Stimulated activated naive B cell treated with anti-CD40 and anti-IgM and Interleukin-4, amounts not matched to agents 10 μg/mL and 1 μg/mL and 100 μg/mL, for 72 hours (primary cell): Measurements from ENCODE around the gene ING4.
"Not testable (repeated sequence)": the region's sequence is repeated elsewhere in the genome, so short reads cannot be mapped to it uniquely, and the experiment has no call there.

Experiments used
- ATAC-seq, 2 donors: fragments of 150-1000 bp; cut with Tn5 transposase; replicated peaks; 2 replicates each; pipeline ENCODE4 v1.10.0; 2021; ENCODE audit warnings: moderate library complexity in 1 of 2
- DNase-seq: peaks from one replicate; pipeline ENCODE4 v3.0.0; 2021
- H3K27ac Mint-ChIP-seq: one replicate; pipeline ENCODE4 v1.8.0; 2022; ENCODE audit warnings: mild to moderate bottlenecking, mixed read lengths
- H3K27me3 Mint-ChIP-seq, 2 donors: one replicate each; pipeline ENCODE4 v1.8.0; 2022; ENCODE audit warnings: mixed read lengths in 2 of 2
- H3K36me3 Mint-ChIP-seq, 2 donors: one replicate each; pipeline ENCODE4 v1.8.0; 2022; ENCODE audit warnings: mixed read lengths in 2 of 2, mild to moderate bottlenecking in 1 of 2
- H3K4me1 Mint-ChIP-seq, 2 donors: one replicate each; pipeline ENCODE4 v1.8.0; 2022; ENCODE audit warnings: mixed read lengths in 2 of 2, mild to moderate bottlenecking in 1 of 2
- H3K4me3 Mint-ChIP-seq, 2 donors: one replicate each; pipeline ENCODE4 v1.8.0; 2022; ENCODE audit warnings: mild to moderate bottlenecking in 2 of 2, mixed read lengths in 2 of 2, moderate library complexity in 1 of 2
- H3K9me3 Mint-ChIP-seq, 2 donors: one replicate each; pipeline ENCODE4 v1.8.0; 2022; ENCODE audit warnings: mixed read lengths in 2 of 2, mild to moderate bottlenecking in 1 of 2

Gene ING4

GRCh38 chr12:6662906-6663742 lies at the start of gene ING4:
TSS of gene ING4 (minus strand) at chr12:6663119. CDS start at chr12:6663101, 18 bp downstream.
- Mint-ChIP-seq H3K4me3 (peak within 1 kb of the TSS; percentile 95 to 96), H3K27me3 (no peaks in the 10 kb centered on the region), H3K4me1 (peaks cover 18 to 25% of the 10 kb centered on the region in 2 donors), H3K27ac (peak within 1 kb of the TSS; percentile 92), H3K36me3 (peaks cover 21 to 32% of the 10 kb centered on the region in 2 donors), H3K9me3 (no peaks in the 10 kb centered on the region)
- DNase-seq: peak; percentile 96
- ATAC-seq: peak; percentile 100

GRCh38 chr12:6708960-6709394 lies 46.1 kb upstream of the ING4 start:
- Mint-ChIP-seq H3K36me3 (no peaks in the 10 kb centered on the region), H3K4me1 (peaks cover 3 to 7% of the 10 kb centered on the region in 2 donors), H3K9me3 (no peaks in the 10 kb centered on the region), H3K27me3 (peaks cover 28 to 35% of the 10 kb centered on the region in 2 donors), H3K27ac (no peak overlapping the region), H3K4me3 (no peak overlapping the region)
- ATAC-seq (no peak), DNase-seq (no peak)

- H3K27me3 Mint-ChIP-seq: peaks cover 34 to 41% of the 10 kb centered on the region in 2 donors
- not testable (repeated sequence) for H3K27ac Mint-ChIP-seq, H3K4me1 Mint-ChIP-seq, H3K4me3 Mint-ChIP-seq, H3K9me3 Mint-ChIP-seq, ATAC-seq, DNase-seq, H3K36me3 Mint-ChIP-seq
These were observed 45.4 kb upstream of the ING4 start for GRCh38 chr12:6708351-6708750.

- Mint-ChIP-seq H3K4me3 (no peak overlapping the region), H3K4me1 (peaks cover 20 to 21% of the 10 kb centered on the region in 2 donors), H3K27ac (no peak overlapping the region), H3K9me3 (peaks cover 0 to 1% of the 10 kb centered on the region in 2 donors), H3K36me3 (no peaks in the 10 kb centered on the region), H3K27me3 (peaks cover 52 to 62% of the 10 kb centered on the region in 2 donors)
- ATAC-seq (peak in 1 of 2 donors; percentile 16), DNase-seq (no peak)
These were observed 40.7 kb upstream of the ING4 start for GRCh38 chr12:6703631-6704030.

GRCh38 chr12:6701078-6701768 lies 38.3 kb upstream of the ING4 start:
- peaks cover 45 to 56% of the 10 kb centered on the region in 2 donors for H3K27me3 Mint-ChIP-seq

GRCh38 chr12:6700646-6701051 lies 37.7 kb upstream of the ING4 start, which contains the start of gene PIANP:
TSS of gene PIANP (minus strand) at chr12:6700815. CDS start at chr12:6698061, 2,754 bp downstream.
- H3K4me1 Mint-ChIP-seq: peaks cover 45 to 51% of the 10 kb centered on the region in 2 donors
- H3K27ac Mint-ChIP-seq: peak within 1 kb of the TSS; percentile 62

More at GRCh38 chr12:6701078-6701768, 38.3 kb upstream of the ING4 start:
- Mint-ChIP-seq H3K27ac (peak overlapping the region; percentile 26), H3K4me3 (peak overlapping the region; percentile 79 to 80), H3K36me3 (peaks cover 0 to 1% of the 10 kb centered on the region in 2 donors), H3K4me1 (peaks cover 39 to 45% of the 10 kb centered on the region in 2 donors), H3K9me3 (peaks cover 0 to 1% of the 10 kb centered on the region in 2 donors)
- no peak for ATAC-seq
- DNase-seq: no peak

GRCh38 chr12:6699989-6700645 lies 37.2 kb upstream of the ING4 start:
- H3K36me3 Mint-ChIP-seq: peaks cover 0 to 3% of the 10 kb centered on the region in 2 donors
- H3K27ac Mint-ChIP-seq: no peak overlapping the region
- no peak for DNase-seq
- ATAC-seq: no peak
- H3K27me3 Mint-ChIP-seq: peaks cover 41 to 51% of the 10 kb centered on the region in 2 donors
- H3K4me1 Mint-ChIP-seq: peaks cover 47 to 56% of the 10 kb centered on the region in 2 donors
- peak overlapping the region; percentile 78 to 85 for H3K4me3 Mint-ChIP-seq
- H3K9me3 Mint-ChIP-seq: peaks cover 0 to 1% of the 10 kb centered on the region in 2 donors

More at GRCh38 chr12:6700646-6701051, 37.7 kb upstream of the ING4 start, which contains the start of gene PIANP:
- Mint-ChIP-seq H3K36me3 (peaks cover 0 to 1% of the 10 kb centered on the region in 2 donors), H3K4me3 (peak within 1 kb of the TSS; percentile 80 to 85), H3K27me3 (peaks cover 45 to 56% of the 10 kb centered on the region in 2 donors), H3K9me3 (peaks cover 0 to 1% of the 10 kb centered on the region in 2 donors)
- no peak for DNase-seq
- ATAC-seq: peak in 1 of 2 donors; percentile 15

- peaks cover 3% of the 10 kb centered on the region in 2 donors for H3K36me3 Mint-ChIP-seq
- peaks cover 37 to 44% of the 10 kb centered on the region in 2 donors for H3K27me3 Mint-ChIP-seq
These were observed 36.5 kb upstream of the ING4 start for GRCh38 chr12:6699259-6699988.

GRCh38 chr12:6698352-6699046 lies 35.6 kb upstream of the ING4 start:
- ATAC-seq: no peak
- H3K27ac Mint-ChIP-seq: peak overlapping the region; percentile 72
- peak overlapping the region; percentile 7 to 40 for H3K4me3 Mint-ChIP-seq
- peaks cover 60 to 66% of the 10 kb centered on the region in 2 donors for H3K4me1 Mint-ChIP-seq
- peaks cover 3 to 13% of the 10 kb centered on the region in 2 donors for H3K36me3 Mint-ChIP-seq
- DNase-seq: no peak
- H3K27me3 Mint-ChIP-seq: peaks cover 28 to 36% of the 10 kb centered on the region in 2 donors
- peaks cover 0 to 1% of the 10 kb centered on the region in 2 donors for H3K9me3 Mint-ChIP-seq

More at GRCh38 chr12:6699259-6699988, 36.5 kb upstream of the ING4 start:
- H3K4me3 Mint-ChIP-seq: peak overlapping the region; percentile 78 to 85
- DNase-seq (no peak), ATAC-seq (no peak)
- peaks cover 54 to 63% of the 10 kb centered on the region in 2 donors for H3K4me1 Mint-ChIP-seq
- peaks cover 0 to 1% of the 10 kb centered on the region in 2 donors for H3K9me3 Mint-ChIP-seq
- H3K27ac Mint-ChIP-seq: peak overlapping the region; percentile 62

GRCh38 chr12:6697584-6698351 lies 34.8 kb upstream of the ING4 start:
- Mint-ChIP-seq H3K4me1 (peaks cover 62 to 67% of the 10 kb centered on the region in 2 donors), H3K36me3 (peaks cover 3 to 15% of the 10 kb centered on the region in 2 donors), H3K27ac (peak overlapping the region; percentile 72), H3K9me3 (peaks cover 0 to 1% of the 10 kb centered on the region in 2 donors), H3K4me3 (peak overlapping the region; percentile 11 to 40), H3K27me3 (peaks cover 22 to 29% of the 10 kb centered on the region in 2 donors)
- DNase-seq (no peak), ATAC-seq (no peak)

- peaks cover 0 to 1% of the 10 kb centered on the region in 2 donors for H3K9me3 Mint-ChIP-seq
- H3K4me3 Mint-ChIP-seq: peak overlapping the region; percentile 48 to 58
- peak; percentile 63 for DNase-seq
- peak overlapping the region; percentile 72 for H3K27ac Mint-ChIP-seq
- H3K4me1 Mint-ChIP-seq: peaks cover 67 to 73% of the 10 kb centered on the region in 2 donors
- peak; percentile 91 to 92 for ATAC-seq
- H3K36me3 Mint-ChIP-seq: peaks cover 8 to 20% of the 10 kb centered on the region in 2 donors
- H3K27me3 Mint-ChIP-seq: peaks cover 14 to 20% of the 10 kb centered on the region in 2 donors
These were observed 34.0 kb upstream of the ING4 start for GRCh38 chr12:6696690-6697583.
